Chondrocyte (in vitro differentiated cells): ENCODE data around the gene ALKBH1. TPM values are rescaled to one million over a fixed set of nuclear protein-coding genes. Genes with fewer than 3 reads are reported as not detected.
A peak's percentile ranks its signal among the peaks of the same experiment; 100 is the strongest.

Experiments used
- DNase-seq: peaks from one replicate; pipeline ENCODE4 v3.0.0; 2021; ENCODE audit warnings: mixed read lengths, low spot score
- H3K27ac Mint-ChIP-seq: one replicate; pipeline ENCODE4 v1.8.0; 2021; ENCODE audit warnings: mild to moderate bottlenecking, moderate library complexity, mixed read lengths; ENCODE audit not compliant: unreplicated experiment
- H3K27me3 Mint-ChIP-seq: 2 replicates; pipeline ENCODE4 v1.8.0; 2021; ENCODE audit warnings: low read depth, mixed read lengths
- H3K36me3 Mint-ChIP-seq: 2 replicates; pipeline ENCODE4 v1.8.0; 2021; ENCODE audit warnings: low read depth, mixed read lengths
- H3K4me1 Mint-ChIP-seq: 2 replicates; pipeline ENCODE4 v1.8.0; 2021; ENCODE audit warnings: low read depth, mild to moderate bottlenecking, mixed read lengths
- H3K4me3 Mint-ChIP-seq: one replicate; pipeline ENCODE4 v1.8.0; 2021; ENCODE audit warnings: mild to moderate bottlenecking, moderate library complexity, mixed read lengths; ENCODE audit not compliant: unreplicated experiment
- H3K9me3 Mint-ChIP-seq: 2 replicates; pipeline ENCODE4 v1.8.0; 2021; ENCODE audit warnings: low read depth, mixed read lengths
- CTCF ChIP-seq: fragments of 200-600 bp; sonication (generic); IDR thresholded peaks from 2 replicates; pipeline ENCODE4 v1.5.0; 2021; ENCODE audit warnings: antibody characterized with exemption, mild to moderate bottlenecking, moderate library complexity
- total RNA-seq: library from RNA; stranded (reverse); gene quantifications from 3 replicates; pipeline ENCODE4 v1.2.1, GENCODE V29; 2021

Gene ALKBH1
- total RNA-seq, 1 donor from 2014 or later: 7.6 TPM

- Mint-ChIP-seq H3K36me3 (no peaks in the 10 kb centered on the region), H3K4me3 (no peak overlapping the region), H3K4me1 (peaks cover 3% of the 10 kb centered on the region), H3K27ac (no peak overlapping the region), H3K9me3 (no peaks in the 10 kb centered on the region), H3K27me3 (peaks cover 3% of the 10 kb centered on the region)
- no peak for DNase-seq
- no peak for TF ChIP-seq CTCF
Measured at GRCh38 chr14:77657280-77657679, 50.5 kb downstream of the ALKBH1 start.

GRCh38 chr14:77654001-77654441 is 53.8 kb downstream of the ALKBH1 start:
- Mint-ChIP-seq H3K4me1 (peaks cover 3% of the 10 kb centered on the region), H3K36me3 (no peaks in the 10 kb centered on the region), H3K9me3 (no peaks in the 10 kb centered on the region), H3K27ac (no peak overlapping the region), H3K4me3 (no peak overlapping the region), H3K27me3 (no peaks in the 10 kb centered on the region)
- no peak for DNase-seq
- TF ChIP-seq CTCF: no peak

- TF ChIP-seq CTCF: no peak
- no peaks in the 10 kb centered on the region for H3K27me3 Mint-ChIP-seq
- peaks cover 3% of the 10 kb centered on the region for H3K9me3 Mint-ChIP-seq
- H3K36me3 Mint-ChIP-seq: no peaks in the 10 kb centered on the region
- no peaks in the 10 kb centered on the region for H3K4me1 Mint-ChIP-seq
- no peak overlapping the region for H3K27ac Mint-ChIP-seq
- no peak for DNase-seq
- no peak overlapping the region for H3K4me3 Mint-ChIP-seq
Measured at GRCh38 chr14:77649326-77649725, 58.5 kb downstream of the ALKBH1 start.

GRCh38 chr14:77648520-77649200 is 59.2 kb downstream of the ALKBH1 start:
- DNase-seq: no peak
- Mint-ChIP-seq H3K36me3 (no peaks in the 10 kb centered on the region), H3K4me1 (no peaks in the 10 kb centered on the region), H3K27me3 (no peaks in the 10 kb centered on the region), H3K27ac (peak overlapping the region; percentile 36), H3K4me3 (no peak overlapping the region), H3K9me3 (peaks cover 3% of the 10 kb centered on the region)
- no peak for TF ChIP-seq CTCF

- Mint-ChIP-seq H3K27ac (no peak overlapping the region), H3K4me3 (no peak overlapping the region), H3K9me3 (peaks cover 3% of the 10 kb centered on the region), H3K4me1 (no peaks in the 10 kb centered on the region), H3K36me3 (no peaks in the 10 kb centered on the region), H3K27me3 (no peaks in the 10 kb centered on the region)
- DNase-seq: no peak
- TF ChIP-seq CTCF: no peak
Measured at GRCh38 chr14:77647853-77648252, 60.0 kb downstream of the ALKBH1 start.
